ENCODE data around the gene PSMG3. TPM values are rescaled to one million over a fixed set of nuclear protein-coding genes. Genes with fewer than 3 reads are reported as not detected.

PSMG3 gene
- total and polyA plus RNA-seq, 2 of the 8 experiments (the other 6 are each of a cell fraction or from before 2014, with no cell fraction given): 30.2 to 62.0 TPM

GRCh38 chr7:1542841-1543747 is 26.7 kb downstream of the PSMG3 start:
- Histone ChIP-seq H3K79me2 (ENCODE audit: control insufficient read depth in 1 of 2, insufficient read depth in 2 of 2, low read length in 2 of 2) (peaks cover 0 to 4% of the 10 kb centered on the region in 2 experiments; a peak in 2 of 4 replicates), H2BK5ac (ENCODE audit: low read depth, low read length) (no peak overlapping the region), H3K27ac (ENCODE audit: low read depth, low read length) (no peak overlapping the region), H2AK5ac (ENCODE audit: low read depth, low read length) (no peak overlapping the region), H3K4me1 (replicated peaks in 1 of 4; ENCODE audit: control insufficient read depth in 3 of 4, insufficient read depth in 4 of 4, low read length in 3 of 4) (no peaks in the 10 kb centered on the region), H4K20me1 (replicated peaks in 1 of 2; ENCODE audit: control insufficient read depth in 1 of 2, insufficient read depth in 2 of 2, low read length in 2 of 2) (peaks cover 0 to 7% of the 10 kb centered on the region in 2 experiments), H3K9ac (replicated peaks in 1 of 4; ENCODE audit: extremely low read depth in 1 of 4, low read depth in 3 of 4, low read length in 3 of 4) (no peak overlapping the region), H2BK120ac (replicated peaks; ENCODE audit: low read depth, low read length) (no peak overlapping the region), H2BK15ac (ENCODE audit: low read length) (no peak overlapping the region), H3K23ac (ENCODE audit: insufficient read length) (no peak overlapping the region), H3K4me3 (ENCODE audit: extremely low read depth in 1 of 4, insufficient read depth in 2 of 4, low read depth in 3 of 4, low read length in 4 of 4) (no peak overlapping the region), H3K36me3 (ENCODE audit: control insufficient read depth in 2 of 4, insufficient read depth in 4 of 4, low read length in 3 of 4) (peaks cover 0 to 17% (median 0%) of the 10 kb centered on the region in 4 experiments; a peak in 4 of 8 replicates), H2BK12ac (ENCODE audit: low read depth, low read length) (no peak overlapping the region), H3K14ac (ENCODE audit: insufficient read length) (no peak overlapping the region), H4K8ac (ENCODE audit: extremely low read depth, insufficient read depth, low read length) (no peak overlapping the region; the same call in 1 of the 2 replicates), H2BK20ac (ENCODE audit: low read length) (no peak overlapping the region), H4K5ac (ENCODE audit: insufficient read length, low read depth, low read length) (no peak overlapping the region), H4K91ac (replicated peaks; ENCODE audit: insufficient read length, low read length) (no peak overlapping the region), H3K79me1 (ENCODE audit: low read depth, low read length) (peaks cover under 1% of the 10 kb centered on the region; the same call in 1 of the 2 replicates), H3K9me3 (ENCODE audit: insufficient read depth in 2 of 2, low read depth in 1 of 2, low read length in 1 of 2) (no peaks in the 10 kb centered on the region), H3K4me2 (ENCODE audit: insufficient read depth in 1 of 2, low read depth in 2 of 2, low read length in 2 of 2) (no peak overlapping the region), H2AFZ (ENCODE audit: low read length) (no peak overlapping the region), H3K4ac (replicated peaks; ENCODE audit: insufficient read length, low read depth, low read length) (no peak overlapping the region), H3K23me2 (ENCODE audit: low read depth, low read length) (no peaks in the 10 kb centered on the region), H3K27me3 (replicated peaks in 1 of 4; ENCODE audit: control insufficient read depth in 3 of 4, extremely low read depth in 1 of 4, insufficient read depth in 3 of 4, low read length in 3 of 4) (no peaks in the 10 kb centered on the region), H3K56ac (replicated peaks; ENCODE audit: insufficient read length, low read depth, low read length) (no peak overlapping the region), H3K18ac (ENCODE audit: extremely low read depth, low read length) (no peak overlapping the region)
- 94% methylated on average over 38 of the region's 38 CpGs; no CpG with 5 or more reads in 1 of the 2 experiments for WGBS, 2 experiments (ENCODE audit: extremely low coverage in 1 of 2, insufficient coverage in 1 of 2, insufficient read length in 1 of 2, insufficient replicate concordance in 2 of 2, low coverage in 1 of 2, low lambda C conversion rate in 2 of 2, missing lambda C conversion rate in 1 of 2)
- ChIA-PET CTCF (ENCODE audit: partially characterized antibody) (interaction anchor here (0.9 to 3.7 kb wide), 4 partner anchors 12 to 38 kb away, joined by 3 to 15 read pairs (median 4); partner anchors contain the start of gene TMEM184A), POLR2A (ENCODE audit: partially characterized antibody) (interaction anchor here (0.6 to 4.9 kb wide), 4 partner anchors 9 to 37 kb away, joined by 3 to 26 read pairs (median 4); no protein-coding TSS in a partner anchor)
- DNase-seq (ENCODE audit: low read depth in 1 of 2, low spot score in 2 of 2) (no peak), FAIRE-seq (no peak)
- TF ChIP-seq NANOG (IDR thresholded peaks at IDR 0.05; ENCODE audit: insufficient read depth, low read depth, low read length, poor library complexity, severe bottlenecking) (no peak), SIRT6 (IDR thresholded peaks at IDR 0.05; ENCODE audit: low read length) (no peak), KDM1A (IDR thresholded peaks at IDR 0.05; ENCODE audit: borderline replicate concordance, low read length) (no peak), RNF2 (IDR thresholded peaks at IDR 0.05; ENCODE audit: borderline replicate concordance, low read depth, low read length, missing control alignments, poor library complexity, severe bottlenecking) (no peak), USF2 (IDR thresholded peaks at IDR 0.05; ENCODE audit: low read length) (no peak), RAD21 (IDR thresholded peaks at IDR 0.05 in 1 of 2, conservative IDR thresholded peaks at IDR 0.05 in 1 of 2; ENCODE audit: low read depth in 2 of 2, low read length in 2 of 2) (no peak), JUN (IDR thresholded peaks at IDR 0.05; ENCODE audit: low read depth, low read length) (no peak), TBP (IDR thresholded peaks at IDR 0.05; ENCODE audit: low read depth, low read length) (no peak), NRF1 (IDR thresholded peaks at IDR 0.05; ENCODE audit: low read depth, low read length) (no peak)
